Measurements from ENCODE around the gene RPS6KA4.

Gene RPS6KA4

DNA sequence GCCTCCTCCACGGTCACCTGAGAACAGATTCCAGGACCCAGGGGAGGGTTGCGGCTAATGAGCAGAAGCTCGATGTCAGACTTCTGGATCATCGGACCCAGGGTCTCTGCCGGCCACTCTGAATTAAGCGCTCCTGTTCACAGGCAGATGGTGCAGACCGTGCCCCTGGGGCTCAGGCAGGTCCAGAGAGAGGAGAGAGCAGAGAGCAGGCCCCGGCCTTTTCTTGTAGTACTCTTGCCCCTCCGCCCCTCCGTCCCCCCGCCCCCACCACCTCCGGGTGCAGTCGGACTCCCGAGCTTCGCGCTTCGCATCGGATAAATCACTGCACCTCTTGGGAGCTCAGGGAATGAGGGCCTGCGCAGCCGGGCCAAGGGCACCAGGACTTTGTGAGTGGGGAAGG, 50.3 kb downstream of the RPS6KA4 start:
- Histone ChIP-seq H3K36me3 (ENCODE audit: insufficient read depth, low read length) (no peaks in the 10 kb centered on the region), H3K9ac (ENCODE audit: low read length) (no peak overlapping the region), H3K9me3 (ENCODE audit: low read length) (no peaks in the 10 kb centered on the region), H3K4me2 (ENCODE audit: low read length) (no peak overlapping the region), H3K27ac (ENCODE audit: low read depth, low read length, poor library complexity, severe bottlenecking) (no peak overlapping the region), H3K9me2 (ENCODE audit: low read depth, low read length) (no peaks in the 10 kb centered on the region), H4K20me1 (ENCODE audit: insufficient read depth, low read length) (no peaks in the 10 kb centered on the region), H3K4me3 (ENCODE audit: low read depth, low read length, poor library complexity, severe bottlenecking) (no peak overlapping the region), H2AFZ (ENCODE audit: low read length) (no peak overlapping the region), H3K79me2 (ENCODE audit: insufficient read depth, low read length) (no peaks in the 10 kb centered on the region), H3F3A (ENCODE audit: insufficient read depth, low read length) (no peaks in the 10 kb centered on the region), H3K27me3 (ENCODE audit: insufficient read depth, low read length) (no peaks in the 10 kb centered on the region; the same call in 1 of the 2 replicates), H3K4me1 (ENCODE audit: insufficient read depth, low read length, severe bottlenecking) (no peaks in the 10 kb centered on the region)
- no peak for TF ChIP-seq EZH2 (IDR thresholded peaks at IDR 0.05; ENCODE audit: borderline replicate concordance, low read length)
- TF ChIP-seq, protein P1, sequence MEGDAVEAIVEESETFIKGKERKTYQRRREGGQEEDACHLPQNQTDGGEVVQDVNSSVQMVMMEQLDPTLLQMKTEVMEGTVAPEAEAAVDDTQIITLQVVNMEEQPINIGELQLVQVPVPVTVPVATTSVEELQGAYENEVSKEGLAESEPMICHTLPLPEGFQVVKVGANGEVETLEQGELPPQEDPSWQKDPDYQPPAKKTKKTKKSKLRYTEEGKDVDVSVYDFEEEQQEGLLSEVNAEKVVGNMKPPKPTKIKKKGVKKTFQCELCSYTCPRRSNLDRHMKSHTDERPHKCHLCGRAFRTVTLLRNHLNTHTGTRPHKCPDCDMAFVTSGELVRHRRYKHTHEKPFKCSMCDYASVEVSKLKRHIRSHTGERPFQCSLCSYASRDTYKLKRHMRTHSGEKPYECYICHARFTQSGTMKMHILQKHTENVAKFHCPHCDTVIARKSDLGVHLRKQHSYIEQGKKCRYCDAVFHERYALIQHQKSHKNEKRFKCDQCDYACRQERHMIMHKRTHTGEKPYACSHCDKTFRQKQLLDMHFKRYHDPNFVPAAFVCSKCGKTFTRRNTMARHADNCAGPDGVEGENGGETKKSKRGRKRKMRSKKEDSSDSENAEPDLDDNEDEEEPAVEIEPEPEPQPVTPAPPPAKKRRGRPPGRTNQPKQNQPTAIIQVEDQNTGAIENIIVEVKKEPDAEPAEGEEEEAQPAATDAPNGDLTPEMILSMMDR (IDR thresholded peaks at IDR 0.05; ENCODE audit: low read length) = no peak

GRCh38 chr11:64409707-64410403, 50.9 kb downstream of the RPS6KA4 start:
- H3K27me3 ChIP-seq (ENCODE audit: insufficient read depth, low read length) = no peaks in the 10 kb centered on the region; the same call in 1 of the 2 replicates
- TF ChIP-seq EZH2 (IDR thresholded peaks at IDR 0.05; ENCODE audit: borderline replicate concordance, low read length) = no peak
- TF ChIP-seq, protein P1 (IDR thresholded peaks at IDR 0.05; ENCODE audit: low read length) = no peak
- no peaks in the 10 kb centered on the region for H3F3A ChIP-seq (ENCODE audit: insufficient read depth, low read length)
- H3K4me3 ChIP-seq (ENCODE audit: low read depth, low read length, poor library complexity, severe bottlenecking) = no peak overlapping the region
- no peaks in the 10 kb centered on the region for H3K9me2 ChIP-seq (ENCODE audit: low read depth, low read length)
- H3K9me3 ChIP-seq (ENCODE audit: low read length) = no peaks in the 10 kb centered on the region
- no peaks in the 10 kb centered on the region for H3K79me2 ChIP-seq (ENCODE audit: insufficient read depth, low read length)
- no peak overlapping the region for H3K9ac ChIP-seq (ENCODE audit: low read length)
- H3K4me1 ChIP-seq (ENCODE audit: insufficient read depth, low read length, severe bottlenecking) = no peaks in the 10 kb centered on the region
- H3K4me2 ChIP-seq (ENCODE audit: low read length) = no peak overlapping the region
- no peaks in the 10 kb centered on the region for H3K36me3 ChIP-seq (ENCODE audit: insufficient read depth, low read length)
- no peaks in the 10 kb centered on the region for H4K20me1 ChIP-seq (ENCODE audit: insufficient read depth, low read length)
- H2AFZ ChIP-seq (ENCODE audit: low read length) = no peak overlapping the region
- H3K27ac ChIP-seq (ENCODE audit: low read depth, low read length, poor library complexity, severe bottlenecking) = no peak overlapping the region

- Histone ChIP-seq H3K9ac (ENCODE audit: low read length) (no peak overlapping the region), H3K9me3 (ENCODE audit: low read length) (no peaks in the 10 kb centered on the region), H3K27me3 (ENCODE audit: insufficient read depth, low read length) (no peaks in the 10 kb centered on the region; the same call in 1 of the 2 replicates), H3K9me2 (ENCODE audit: low read depth, low read length) (no peaks in the 10 kb centered on the region), H3K27ac (ENCODE audit: low read depth, low read length, poor library complexity, severe bottlenecking) (no peak overlapping the region), H3K4me1 (ENCODE audit: insufficient read depth, low read length, severe bottlenecking) (no peaks in the 10 kb centered on the region), H2AFZ (ENCODE audit: low read length) (no peak overlapping the region), H4K20me1 (ENCODE audit: insufficient read depth, low read length) (no peaks in the 10 kb centered on the region), H3F3A (ENCODE audit: insufficient read depth, low read length) (no peaks in the 10 kb centered on the region), H3K4me3 (ENCODE audit: low read depth, low read length, poor library complexity, severe bottlenecking) (no peak overlapping the region), H3K79me2 (ENCODE audit: insufficient read depth, low read length) (no peaks in the 10 kb centered on the region), H3K4me2 (ENCODE audit: low read length) (no peak overlapping the region), H3K36me3 (ENCODE audit: insufficient read depth, low read length) (no peaks in the 10 kb centered on the region)
- TF ChIP-seq, protein P1 (IDR thresholded peaks at IDR 0.05; ENCODE audit: low read length) = no peak
- no peak for TF ChIP-seq EZH2 (IDR thresholded peaks at IDR 0.05; ENCODE audit: borderline replicate concordance, low read length)
Observed at GRCh38 chr11:64410404-64410734, 51.4 kb downstream of the RPS6KA4 start.

All from OCI-LY1 (cell line).